GM21390 (cell line): ENCODE results near the gene PDE8A.

Experiments
- ATAC-seq: cut with Tn5 transposase; IDR thresholded peaks from one replicate; pipeline ENCODE4 v1.9.1; 2021; ENCODE audit not compliant: unreplicated experiment

PDE8A gene

DNA sequence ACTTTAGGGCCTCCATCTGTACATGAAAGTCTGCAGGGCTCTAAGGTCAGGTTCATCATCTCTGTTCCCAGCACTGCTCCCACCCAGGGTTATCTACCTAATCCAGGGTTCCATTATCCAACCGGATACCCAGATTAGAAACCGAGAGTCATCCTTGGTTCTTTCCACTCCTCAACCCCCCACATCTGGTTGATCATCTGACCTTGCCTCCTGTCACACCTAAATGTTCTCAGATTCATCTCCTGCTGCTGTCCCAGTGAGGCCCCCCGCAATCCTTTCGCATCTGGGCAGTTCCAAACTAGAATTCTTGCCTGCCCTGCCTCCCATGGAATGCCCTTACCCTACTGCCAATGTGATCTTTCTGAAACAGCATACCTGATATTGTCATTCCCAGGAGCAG is 136.5 kb downstream of the PDE8A start:
- no peak for ATAC-seq

DNA sequence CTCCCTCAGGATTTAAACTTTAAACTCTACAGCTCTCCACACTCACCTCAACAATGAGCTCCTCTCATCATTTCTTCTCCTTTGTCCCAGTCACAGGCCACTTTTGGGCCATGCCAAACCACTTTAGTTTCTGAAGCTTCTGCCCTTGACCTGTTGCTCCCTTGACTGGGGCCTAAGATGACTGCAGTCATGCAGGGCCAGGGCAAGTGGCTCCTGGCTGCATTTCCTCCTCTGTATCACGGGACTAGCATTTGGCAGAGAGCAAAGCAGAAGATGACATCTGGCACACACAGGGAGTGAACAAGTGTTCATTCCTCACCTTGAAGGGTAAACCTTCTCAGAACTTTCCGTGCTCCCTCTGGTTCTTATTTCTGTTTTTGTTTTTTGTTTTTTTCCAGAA is 136.9 kb downstream of the PDE8A start:
- ATAC-seq: no peak

DNA sequence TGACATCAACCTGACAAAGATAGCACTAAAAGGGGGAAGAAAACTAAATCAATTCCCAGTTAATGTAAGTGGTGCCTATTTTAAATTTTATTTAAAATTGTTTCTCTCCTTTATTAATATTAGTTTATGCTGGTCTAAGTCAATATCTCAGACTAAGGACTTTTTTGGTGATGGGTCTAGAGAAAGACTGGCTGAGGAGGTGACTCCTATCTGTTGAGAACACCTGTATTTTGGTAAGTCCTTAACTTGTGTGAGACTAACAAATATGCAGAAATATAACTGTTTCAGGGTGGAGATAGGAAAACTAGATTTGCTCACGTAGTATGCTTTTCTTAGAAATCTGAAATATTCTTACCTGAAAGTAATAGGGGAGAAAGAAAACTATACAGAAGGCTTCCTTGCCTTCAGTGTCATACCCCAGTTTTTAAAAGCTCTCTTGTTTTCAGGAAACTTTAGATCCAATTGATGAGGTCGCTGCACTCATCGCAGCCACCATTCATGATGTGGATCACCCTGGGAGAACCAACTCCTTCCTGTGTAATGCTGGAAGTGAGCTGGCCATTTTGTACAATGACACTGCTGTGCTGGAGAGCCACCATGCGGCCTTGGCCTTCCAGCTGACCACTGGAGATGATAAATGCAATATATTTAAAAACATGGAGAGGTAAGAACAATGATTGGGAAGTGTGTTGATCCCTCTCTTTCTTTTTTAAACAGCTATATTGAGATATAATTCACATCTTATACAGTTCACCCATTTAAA is 138.9 kb downstream of the PDE8A start:
- ATAC-seq: no peak

DNA sequence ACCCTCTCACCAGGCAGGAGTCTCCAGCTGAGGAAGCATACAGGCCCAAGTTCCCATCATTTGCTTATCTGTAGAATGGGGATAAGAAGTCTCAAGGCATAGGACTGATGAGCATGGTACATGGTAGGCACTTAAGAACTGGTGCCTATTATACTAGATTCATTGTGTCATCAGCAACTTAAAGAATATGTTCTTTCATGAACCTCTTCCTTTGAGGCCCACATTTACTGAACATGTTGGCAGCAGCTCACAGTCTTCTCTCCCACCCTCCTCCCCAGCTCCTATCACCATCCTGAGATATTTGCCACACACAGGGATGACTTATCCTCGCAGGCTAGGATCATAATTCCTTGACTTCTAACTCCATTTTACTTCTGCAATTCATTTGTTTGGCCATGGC is 142.5 kb downstream of the PDE8A start:
- no peak for ATAC-seq

DNA sequence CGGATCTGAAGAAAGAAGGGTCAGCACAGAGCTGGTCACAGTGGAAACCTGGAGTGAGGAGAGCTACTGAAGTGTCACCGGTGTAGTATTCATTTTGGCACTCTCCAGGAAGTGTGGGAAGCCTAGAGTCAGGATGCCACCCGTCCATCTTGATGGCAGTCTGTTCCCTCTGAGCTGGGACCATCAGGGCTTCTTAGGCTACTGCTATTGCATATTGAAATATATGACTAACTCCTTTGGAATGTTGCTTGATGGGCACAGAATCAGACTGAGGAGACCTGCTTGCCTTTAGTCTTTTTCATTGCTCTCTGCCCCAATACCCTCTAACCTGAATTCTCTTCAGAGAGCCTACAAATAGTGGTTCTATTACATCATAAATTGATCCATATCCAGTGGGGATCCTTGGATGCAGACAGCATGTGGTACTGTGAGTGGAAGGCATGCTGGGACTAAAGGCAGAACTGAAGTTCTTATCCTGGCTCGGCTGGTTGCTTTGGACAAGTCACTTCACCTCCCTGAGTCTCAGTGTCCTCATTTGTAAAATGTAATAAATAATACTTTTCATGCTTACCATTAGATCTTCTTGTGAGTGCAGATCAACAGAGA is 143.5 kb downstream of the PDE8A start:
- no peak for ATAC-seq

DNA sequence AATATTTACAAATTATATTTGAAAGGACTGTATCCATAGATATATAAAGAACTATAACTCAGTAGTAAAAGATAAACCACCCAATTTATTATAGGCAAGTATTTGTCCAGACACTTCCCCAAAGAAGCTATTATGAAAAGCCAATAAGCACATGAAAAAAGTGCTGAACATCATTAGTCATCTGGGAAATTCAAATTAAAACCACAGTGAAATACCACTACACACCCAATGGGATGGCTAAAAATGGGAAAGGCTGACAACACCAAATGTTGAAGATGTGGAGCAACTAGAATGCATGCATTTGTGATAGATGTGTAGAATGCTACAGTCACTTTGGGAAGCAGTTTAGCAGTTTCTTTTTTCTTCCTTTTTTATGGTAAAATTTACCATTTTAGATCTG is 147.0 kb downstream of the PDE8A start:
- ATAC-seq: no peak

DNA sequence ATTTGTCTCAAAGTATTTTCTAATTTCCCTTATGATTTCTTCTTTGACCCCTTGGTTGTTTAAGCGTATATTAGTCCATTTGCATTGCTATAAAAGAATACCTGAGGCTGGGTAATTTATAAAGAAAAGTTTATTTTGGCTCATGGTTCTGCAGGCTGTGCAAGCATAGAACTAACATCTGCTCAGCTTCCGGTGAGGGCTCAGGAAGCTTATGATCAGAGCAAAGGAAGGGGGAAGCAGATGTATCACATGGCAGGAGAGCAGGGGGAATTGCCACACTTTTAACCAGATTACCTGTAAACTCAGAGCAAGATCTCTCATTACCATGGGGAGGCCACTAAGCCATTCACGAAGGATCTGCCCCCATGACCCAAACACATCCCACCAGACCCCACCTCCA is 148.2 kb downstream of the PDE8A start:
- no peak for ATAC-seq

DNA sequence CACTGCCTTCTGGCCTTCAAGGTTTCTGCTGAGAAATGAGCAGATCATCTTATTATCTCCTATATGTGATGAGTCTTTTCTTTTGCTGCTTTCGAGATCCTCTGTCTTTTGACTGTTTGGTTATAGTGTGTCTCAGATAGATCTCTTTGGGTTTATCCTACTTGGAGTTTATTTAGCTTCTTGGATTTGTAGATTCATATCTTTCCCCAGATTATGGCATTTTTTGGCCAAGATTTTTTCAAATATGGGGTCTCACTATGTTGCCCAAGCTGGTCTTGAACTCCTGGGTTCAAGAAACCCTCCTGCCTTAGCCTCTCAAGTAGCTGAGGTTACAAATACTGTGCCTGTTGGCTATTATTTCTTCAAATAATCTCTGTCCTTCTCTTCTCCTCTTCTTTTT is 150.3 kb downstream of the PDE8A start:
- ATAC-seq: no peak

DNA sequence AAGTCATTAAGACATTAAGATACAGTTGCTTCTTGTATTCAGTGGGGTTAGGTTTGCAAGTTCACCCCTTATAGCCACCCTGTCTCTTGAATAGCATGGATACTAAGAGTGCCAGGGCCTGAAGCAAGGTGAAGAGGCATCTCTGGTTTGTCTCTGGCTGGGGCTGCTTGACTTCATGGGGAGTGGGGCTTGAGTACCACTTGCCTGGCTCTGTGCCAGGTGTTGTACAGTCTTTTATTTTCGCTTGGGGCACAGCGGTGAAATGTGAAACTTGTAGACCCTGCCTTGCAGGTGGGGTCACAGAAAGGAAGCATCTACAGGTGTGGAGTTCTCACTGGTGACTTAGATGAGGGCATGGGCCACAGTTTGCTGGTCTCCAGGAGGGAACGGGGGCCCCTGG is 152.1 kb downstream of the PDE8A start:
- ATAC-seq: no peak

DNA sequence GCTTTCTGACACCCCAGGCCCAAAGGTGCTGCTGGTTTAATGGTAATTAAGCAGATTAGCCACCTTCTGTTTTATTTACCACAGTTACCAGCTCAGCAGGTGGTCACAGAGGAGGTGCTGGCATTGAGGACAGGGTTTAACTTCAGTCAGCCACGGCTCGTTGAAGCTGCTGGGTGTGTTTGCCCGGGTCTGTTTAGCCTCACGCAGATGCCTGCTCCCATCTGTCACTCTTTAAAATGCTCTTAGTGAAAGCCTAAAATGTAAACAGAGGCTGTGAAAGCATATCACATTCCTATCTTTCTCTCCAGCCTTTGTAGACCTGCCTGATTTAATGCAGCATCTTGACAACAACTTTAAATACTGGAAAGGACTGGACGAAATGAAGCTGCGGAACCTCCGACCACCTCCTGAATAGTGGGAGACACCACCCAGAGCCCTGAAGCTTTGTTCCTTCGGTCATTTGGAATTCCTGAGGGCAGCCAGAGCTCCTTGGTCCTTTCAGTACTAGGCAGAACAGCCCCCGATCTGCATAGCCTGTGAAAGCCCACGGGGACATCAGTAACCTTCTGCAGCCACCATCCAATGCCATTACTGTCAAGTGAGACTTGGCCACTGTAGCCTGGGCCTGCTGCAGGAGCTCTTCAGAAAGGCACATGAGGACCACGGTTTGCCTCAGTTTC is 156.0 kb downstream of the PDE8A start:
- ATAC-seq: no peak

DNA sequence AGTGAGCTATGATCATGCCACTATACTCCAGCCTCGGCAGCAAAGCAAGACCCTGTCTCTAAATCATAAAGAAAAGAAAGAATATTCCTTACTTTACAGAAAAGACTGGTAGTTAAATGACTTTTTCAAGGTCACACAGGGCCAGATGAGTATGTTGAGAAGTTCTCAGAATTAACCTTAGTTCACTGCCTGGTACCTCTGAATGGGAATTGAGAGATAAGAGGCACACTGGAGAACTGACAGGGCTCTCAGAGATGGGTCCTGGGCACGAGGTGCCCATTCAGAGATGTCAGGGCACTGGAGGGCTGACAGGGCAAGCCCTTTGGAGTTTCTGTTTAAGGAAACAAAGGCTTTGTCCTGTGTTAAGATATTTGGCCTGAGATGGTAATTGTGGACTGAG is 157.7 kb downstream of the PDE8A start:
- no peak for ATAC-seq

DNA sequence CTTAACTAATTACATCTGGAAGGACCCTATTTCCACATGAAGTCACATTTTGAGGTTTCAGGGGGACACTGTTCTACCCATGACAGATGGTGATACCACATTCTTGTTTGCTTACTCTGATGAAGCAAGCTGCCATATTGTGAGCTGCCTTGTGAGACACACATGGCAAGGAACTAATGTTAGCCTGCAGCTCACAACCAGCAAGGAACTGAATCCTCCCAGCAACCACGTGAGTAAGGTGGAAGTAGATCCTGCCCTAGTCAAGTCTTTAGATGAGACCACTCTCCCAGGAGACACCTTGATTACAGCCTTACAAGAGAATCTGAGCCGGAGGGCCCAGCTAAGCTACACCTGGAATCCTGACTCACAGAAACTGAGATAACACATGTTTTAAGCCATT is 160.1 kb downstream of the PDE8A start:
- no peak for ATAC-seq

DNA sequence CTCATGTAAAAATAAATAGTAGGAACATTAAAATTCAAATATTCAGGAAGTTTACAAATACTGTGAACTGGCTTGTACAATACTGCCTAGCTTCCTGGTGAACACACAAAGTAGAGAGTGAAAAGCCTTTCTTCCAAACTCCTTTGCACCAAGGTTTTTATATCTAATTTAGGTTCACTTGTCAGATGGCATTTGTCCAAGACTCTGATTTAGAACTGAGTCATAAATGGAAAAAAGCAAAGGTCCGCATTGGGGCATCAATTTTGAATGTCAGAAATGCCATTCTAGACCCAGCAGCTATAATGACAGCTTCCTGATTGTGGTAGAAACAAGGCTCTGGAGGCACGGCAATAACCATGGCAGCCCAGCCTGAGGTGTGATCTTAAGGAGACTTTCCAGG is 160.7 kb downstream of the PDE8A start:
- no peak for ATAC-seq

DNA sequence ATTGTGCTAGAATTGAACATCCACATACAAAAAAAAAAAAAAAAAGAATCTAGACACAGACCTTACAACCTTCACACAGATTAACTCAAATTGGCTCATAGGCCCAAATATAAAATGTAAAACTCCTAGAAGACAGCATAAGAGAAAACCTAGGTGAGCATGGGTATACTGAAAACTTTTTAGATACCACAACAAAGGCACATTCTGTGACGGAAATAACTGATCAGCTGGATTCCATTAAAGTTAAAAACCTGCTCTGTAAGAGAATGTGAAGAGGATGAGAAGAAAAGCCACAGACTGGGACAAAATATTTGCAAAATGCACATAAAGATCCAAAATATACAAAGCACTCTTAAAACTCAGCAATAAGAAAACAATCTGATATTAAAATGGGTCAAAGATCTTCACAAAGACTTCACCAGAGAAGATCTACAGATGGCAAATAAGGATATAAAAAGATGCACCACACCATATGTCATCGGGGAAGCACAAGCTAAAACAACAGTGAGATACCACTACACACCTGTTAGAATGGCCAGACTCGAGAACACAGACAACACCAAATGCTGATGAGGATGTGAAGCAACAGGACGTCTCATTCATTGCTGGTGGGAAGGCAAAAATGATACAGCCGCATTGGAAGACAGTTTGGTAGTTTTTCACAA is 167.9 kb downstream of the PDE8A start:
- no peak for ATAC-seq

DNA sequence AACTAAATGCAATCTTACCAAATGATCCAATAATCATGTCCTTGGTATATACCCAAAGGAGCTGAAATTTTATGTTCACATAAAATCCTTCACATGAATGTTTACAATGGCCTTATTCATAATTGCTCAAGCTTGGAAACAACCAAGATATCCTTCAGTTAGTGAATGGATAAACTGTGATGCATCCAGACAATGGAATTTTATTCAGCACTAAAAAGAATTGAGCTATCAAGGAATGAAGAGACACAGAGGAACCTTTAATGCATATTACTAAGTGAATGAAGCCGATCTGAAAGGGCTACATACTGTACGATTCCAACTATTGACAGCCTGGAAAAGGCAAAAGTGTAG is 168.4 kb downstream of the PDE8A start:
- no peak for ATAC-seq

DNA sequence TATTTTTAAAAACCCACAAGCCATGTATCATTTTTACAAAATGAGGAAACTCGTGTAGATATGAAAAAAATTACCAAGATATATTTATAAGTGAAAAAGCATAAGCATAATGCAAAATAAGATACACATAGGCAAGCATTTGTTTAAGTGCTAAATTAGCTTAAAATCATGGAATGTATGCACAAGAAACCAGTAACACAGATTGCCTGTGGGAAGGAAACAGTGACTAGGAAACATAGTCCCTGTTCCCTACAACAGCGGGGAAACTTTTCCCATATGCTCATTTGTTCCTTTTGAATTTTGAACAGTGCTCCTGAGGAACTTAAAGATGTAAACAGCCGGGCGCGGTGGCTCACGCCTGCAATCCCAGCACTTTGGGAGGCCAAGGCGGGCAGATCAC is 169.5 kb downstream of the PDE8A start:
- ATAC-seq: no peak

DNA sequence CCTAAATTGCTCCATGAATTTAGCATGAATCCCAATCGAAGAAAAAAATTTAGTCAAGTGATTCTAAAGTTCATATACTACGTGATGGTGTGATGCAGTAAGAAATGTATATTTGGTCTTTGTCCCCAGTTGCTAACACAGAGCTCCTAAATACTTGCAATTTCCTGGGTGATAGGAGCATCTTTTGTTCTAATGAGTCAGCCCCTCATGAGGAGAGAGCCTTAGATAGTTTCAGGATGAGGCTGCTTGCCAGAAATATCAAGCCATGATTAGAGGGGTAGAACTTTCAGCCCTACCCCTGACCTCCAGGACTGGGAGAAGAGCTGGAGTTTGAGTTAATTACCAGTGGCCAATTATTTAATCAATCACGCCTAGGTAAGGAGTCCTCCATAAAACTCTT is 170.2 kb downstream of the PDE8A start:
- no peak for ATAC-seq

DNA sequence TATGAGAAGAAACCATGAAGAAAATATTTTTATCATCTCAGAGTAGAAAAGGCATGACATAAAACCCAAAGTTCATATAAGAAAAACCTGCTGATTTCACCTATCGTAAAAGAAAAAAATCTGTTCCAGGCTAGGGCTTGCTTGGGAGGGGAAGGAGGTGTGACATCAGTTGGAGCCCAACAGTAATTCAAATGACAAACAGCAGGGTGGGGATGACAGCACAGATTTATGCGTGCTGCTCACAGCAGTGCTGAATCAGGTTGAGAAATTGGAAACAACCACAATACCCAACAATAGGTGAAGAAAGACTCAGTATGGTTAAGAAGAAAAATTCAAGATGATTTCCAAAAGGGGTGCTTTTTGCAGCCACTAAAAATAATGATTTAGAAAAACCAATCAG is 172.4 kb downstream of the PDE8A start:
- ATAC-seq: no peak

DNA sequence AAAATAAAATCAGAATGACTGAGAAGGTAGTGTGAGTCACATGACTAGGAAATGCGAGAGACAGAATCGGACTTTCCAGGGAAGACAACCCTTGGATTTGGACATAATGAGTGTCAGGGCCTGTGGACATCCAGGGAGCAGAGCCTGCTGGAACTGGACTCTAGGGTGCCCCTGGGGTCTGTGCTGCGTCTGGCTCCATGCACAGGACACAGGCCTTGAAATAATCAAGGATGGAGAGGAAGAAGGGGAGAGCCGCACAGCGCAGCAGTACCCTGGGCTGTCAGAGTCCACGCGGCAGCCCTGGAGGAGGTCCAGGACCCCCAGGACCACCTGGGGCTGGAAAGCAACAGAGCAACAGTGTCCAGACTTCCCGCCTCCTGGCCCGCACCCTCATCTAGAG is 173.7 kb downstream of the PDE8A start:
- ATAC-seq: no peak

DNA sequence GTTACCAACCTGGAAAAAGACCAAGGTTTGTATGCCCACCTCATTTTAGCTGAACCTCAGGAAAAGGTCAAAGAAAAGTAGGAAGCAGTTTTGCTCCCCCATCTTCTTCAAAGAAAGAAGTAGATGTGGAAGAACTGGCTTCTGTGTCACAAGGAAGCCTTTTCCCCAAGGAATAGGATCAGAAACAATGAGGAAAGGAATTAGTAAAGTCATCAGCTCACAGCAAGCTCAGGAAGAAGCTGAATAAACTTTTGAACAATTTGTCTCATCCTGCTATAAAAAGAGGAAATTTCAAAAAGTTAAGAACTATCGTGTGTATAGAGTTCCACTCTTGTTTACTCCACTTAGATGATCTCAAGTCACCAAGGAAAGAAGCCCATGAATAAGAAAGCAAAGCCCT is 174.2 kb downstream of the PDE8A start:
- no peak for ATAC-seq

DNA sequence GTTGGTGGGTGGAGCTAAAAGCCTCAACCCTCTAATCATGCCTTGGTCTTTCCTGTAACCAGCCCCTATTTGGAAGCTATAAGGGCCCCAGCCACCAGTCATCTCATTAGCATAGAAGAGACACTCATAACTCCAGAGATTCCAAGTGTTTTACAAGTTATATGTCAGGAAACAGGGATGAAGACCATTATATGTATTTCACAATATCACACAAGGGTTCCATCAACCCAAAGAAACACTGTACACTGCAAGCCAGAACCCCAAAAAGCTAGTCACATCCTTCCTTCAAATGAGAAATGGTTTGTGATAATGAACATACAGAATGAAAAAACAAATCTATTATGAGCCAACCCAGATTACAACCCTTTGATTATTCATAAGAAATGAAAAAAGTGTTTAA is 175.7 kb downstream of the PDE8A start:
- ATAC-seq: no peak

DNA sequence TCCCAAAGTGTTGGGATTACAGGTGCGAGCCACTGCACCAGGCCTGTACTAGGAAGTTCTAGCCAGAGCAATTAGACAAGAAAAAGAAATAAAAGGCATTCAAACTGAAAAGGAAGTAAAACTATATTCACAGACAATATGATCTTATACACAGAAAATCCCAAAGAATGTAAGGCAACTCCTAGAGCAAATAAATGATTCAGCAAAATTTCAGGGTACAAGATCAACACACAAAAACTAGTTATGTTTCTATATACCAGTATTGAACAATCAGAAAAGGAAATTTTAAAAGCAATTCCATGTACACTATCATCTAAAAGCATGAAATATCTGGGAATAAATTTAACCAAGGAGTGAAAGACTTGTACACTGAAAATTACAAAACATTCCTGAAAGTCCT is 180.6 kb downstream of the PDE8A start:
- no peak for ATAC-seq
